ENCODE measurements around the gene GGT6.

The GGT6 gene

DNA sequence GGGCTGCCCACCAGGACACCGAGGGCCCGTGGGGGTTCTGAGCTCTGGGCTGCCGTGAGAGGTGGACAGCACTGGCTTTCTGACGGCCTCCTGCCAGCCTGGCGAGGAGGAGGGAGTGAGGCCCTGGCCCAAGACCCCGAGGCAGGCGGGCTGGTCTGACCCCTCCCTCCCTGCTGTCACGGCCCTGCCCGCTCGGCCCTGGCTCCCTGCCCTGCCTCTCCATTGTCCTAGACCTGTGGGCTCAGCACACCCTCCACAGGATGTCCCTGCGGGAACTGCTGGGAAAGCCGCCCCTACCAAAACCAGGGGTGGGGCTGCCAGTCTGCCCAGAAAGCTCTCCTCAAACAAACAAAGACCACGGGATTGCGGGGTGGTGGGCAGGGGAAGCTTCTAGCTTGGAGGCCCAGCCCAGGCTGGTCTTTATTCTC lies 41.0 kb downstream of the GGT6 start:
- no peak for DNase-seq

DNA sequence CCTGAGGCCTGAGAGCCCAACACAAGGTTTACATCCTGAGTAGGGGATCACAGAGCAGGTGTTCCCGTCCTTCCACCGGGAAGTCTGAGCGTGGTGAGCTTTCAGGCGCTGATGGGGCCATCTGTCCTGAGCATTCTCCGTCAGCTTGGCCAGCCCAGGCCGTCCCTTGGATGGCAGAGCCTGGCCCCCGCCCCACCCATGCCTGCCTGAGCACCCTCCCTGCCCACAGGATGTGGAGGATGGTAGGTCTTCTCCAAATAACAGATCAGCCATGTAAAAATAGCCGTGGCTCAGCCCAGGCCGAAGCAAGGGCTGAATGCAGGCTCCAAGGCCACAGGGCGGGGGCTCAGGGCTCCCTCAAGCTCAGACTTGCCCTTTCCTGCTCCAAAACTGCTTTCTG lies 41.5 kb downstream of the GGT6 start:
- no peak for DNase-seq

DNA sequence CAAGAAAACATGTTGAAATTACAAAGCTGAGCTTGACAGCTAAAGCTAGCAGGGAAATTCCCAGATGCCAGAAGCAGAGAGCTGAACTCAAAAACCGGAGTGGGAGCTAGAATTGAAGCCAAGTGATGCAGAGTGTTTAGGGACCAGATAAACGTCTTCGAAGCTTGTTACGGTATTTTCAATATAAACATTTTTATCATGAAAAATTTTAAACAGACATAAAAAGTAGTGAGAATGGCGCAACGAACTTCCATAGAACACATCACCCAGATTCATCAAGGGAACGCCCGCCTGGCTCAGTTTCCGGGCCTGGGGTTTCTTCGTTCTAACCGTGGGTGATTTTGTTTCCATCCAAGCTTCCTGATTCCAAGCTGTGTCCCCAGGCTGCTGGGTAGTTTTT lies 43.6 kb downstream of the GGT6 start:
- no peak for DNase-seq

DNA sequence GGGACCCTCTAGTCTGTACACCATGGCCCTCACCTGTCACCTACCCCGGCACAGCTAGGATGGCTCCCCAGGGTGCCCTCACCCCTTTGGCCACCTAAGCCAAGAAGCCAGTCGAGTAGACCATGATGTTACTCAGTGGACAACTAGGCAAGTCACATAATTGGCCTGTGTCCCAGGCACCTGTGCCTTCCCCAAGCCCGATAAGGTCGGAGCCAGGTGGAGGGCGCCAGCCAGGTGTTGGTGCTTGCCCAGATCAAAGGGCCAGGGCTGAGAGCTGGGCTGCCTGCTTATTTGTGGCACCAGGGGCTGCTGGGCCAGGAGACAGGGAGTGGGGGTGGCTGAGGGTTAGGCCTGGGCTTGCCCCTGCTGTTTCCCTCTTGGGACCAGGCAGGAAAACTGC lies 44.9 kb downstream of the GGT6 start:
- no peak for DNase-seq

DNA sequence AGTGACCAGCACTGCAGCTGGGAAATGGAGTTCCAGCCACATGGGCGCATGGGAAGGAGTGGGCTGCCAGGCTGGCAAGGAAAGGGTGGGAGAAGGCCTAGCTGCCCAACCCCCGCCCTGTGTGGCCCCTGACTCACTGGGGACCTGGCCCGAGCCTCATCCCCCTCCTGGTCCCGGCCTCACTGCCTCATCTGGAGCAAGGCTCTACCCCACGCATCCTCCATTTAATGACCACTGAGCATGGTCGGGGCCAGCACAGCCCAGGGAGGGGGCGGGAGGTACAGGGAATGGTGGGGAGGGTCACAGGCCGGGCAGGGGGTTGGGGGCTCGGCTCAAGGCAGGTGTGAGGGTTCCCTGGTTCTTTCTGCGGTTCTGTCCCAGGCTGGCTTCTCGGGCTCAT lies 45.6 kb downstream of the GGT6 start:
- DNase-seq: no peak

DNA sequence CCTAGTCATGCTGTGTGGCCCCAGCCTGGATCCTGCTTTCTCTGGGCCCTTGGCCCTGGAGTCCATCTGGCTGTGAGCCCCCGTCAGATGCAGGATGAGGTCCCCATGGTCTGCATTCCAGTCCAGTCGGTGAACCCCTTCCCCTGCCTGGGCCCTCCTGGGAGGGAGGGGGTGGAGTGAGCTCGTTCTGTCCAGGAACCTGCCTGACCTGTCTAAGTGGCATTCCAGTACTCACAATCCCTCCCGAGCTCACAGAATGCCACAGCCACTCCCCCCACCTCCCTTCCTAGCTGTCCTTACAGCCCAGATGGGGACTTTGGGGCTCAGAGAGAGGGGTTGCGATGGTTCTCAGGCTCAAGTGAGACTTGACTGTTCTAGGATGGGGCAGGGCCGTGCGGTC lies 46.2 kb downstream of the GGT6 start:
- DNase-seq: no peak

DNA sequence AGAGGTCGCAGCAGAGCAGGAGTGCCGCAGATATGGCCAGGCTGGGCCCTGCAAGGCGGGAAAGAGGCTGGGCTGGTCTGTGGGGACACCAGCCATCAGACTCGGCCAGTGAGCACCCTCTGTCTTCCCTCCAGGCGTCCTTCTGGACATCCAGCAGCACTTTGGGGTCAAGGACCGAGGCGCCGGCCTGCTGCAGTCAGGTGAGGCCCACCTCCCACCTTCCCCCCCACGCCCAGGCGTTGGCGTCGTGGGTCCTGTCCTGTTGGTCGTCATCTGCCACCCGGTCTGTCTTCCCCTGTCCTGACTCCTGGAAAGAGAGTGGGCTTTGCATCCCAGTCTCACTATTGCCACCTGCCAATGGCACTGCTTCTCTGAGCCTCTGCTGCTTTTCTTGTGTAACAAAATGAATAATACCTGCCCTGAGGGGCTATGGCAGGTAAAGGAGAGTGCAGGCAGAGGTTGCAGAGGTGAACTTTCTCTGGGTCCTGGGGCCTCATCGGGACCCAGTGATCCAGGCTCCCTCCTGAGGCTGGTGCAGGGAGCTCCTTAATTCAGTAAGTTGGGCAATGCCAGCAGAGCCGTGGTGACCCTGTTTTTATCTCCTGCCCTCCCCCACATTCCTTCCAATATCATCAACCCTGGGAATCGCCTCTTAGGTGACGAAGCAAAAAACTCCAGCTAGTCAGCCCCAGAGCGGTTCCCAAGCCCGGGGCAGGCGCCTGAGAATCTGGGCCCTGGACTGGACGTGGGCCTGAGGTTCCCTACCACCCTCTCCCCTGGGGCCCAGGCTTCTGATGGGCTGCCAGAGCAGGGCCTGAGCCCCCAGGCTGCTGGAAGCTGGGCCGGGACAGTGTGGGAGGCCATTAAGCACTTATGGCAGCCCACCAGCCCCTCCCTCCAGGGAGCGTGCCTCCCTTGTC lies 47.0 kb downstream of the GGT6 start:
- no peak for DNase-seq

DNA sequence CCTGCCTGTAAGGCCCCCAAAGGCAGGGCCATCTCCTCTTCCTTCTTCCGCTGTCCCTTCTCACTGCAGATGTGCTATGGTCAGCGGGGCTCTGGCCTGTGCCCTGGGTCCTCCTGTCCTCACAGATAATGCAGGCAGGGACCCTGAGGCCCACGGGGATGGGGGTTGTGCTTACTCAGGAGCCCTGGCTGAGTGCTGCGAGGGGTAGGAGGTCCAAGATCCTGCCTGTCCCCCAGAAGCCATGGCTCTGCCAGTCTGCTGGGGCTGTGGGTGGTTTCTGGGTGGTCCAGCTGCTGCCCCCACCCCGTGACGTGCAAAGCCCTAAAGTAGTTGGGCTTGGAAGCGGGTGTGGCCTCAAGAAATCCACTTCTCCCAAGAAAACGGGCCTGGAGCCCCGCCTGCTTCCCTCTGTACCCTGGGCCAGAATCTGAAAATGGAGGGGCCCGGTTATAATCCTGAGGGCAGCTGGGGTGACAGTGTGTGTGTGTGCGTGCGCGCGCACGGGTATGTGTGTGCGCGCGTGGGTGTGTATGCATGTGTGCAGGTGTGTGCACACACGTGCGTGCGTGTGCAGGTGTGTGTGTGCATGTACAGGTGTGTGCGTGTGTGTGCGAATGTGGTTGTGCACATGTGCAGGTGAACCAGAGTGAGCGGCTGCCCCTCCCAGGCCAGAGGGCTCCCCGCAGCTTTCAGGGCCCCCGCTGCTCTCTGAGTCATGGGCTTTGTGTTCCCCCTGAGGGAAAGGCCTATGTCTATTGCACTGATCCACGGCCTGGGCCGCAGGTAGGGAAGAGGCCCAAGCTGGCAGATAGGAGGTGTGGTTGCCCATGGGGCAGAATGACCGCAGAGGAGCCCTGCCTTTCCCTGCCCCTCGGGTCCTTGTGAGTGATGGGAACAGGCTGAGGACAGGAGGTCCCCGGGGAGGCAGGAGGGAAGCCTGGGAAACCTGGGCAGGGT lies 47.9 kb downstream of the GGT6 start:
- no peak for DNase-seq

DNA sequence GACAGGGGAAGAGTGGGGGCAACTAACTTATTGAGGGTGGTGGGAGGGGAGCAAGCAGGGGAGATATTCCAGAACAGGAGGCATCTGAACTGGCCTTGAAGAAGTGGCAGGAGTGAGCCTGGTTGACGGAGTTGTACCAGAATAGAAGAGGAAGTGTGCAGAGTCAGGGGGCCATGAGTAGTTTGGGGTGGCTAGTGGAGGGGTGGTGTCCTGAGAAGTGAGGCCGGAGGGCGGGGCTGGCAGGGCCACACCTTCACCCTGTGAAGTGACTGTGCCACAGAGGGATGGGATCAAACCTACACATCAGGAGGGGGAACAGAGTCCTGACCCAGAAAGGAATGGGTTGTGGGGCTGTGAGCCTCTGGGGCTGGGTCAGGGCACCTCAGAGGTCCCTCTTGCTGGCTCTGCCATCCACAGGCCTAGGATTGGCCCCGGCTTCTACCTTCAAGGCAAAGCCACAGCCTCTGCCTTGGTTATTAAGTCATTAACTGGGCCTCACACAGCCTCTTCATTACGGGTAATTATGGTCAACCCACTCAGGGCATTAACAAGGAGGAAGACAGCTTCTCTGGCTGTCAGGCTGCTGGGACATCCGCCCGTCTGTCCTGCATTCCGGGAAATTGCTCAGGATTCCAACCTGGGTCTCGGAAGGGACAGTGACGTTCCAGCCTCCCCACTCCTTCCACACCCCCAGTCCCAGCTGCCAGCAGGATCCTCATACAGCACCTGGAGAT lies 49.0 kb downstream of the GGT6 start:
- no peak for DNase-seq

DNA sequence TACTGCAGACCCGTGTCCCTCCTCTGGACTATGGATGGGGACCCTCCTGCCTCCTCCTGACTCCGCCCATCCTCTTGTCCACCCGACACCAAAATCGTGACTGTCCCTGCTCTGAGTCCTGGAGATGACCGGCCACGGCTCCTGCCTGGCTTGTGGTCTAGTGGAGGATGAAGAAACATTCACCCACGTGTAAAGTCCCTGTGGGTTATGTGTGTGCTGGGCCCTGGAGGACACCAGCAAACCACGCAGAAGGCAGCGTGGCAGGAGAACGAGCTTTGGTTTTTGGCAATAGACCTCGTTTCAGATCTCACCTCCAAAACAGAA lies 49.8 kb downstream of the GGT6 start:
- DNase-seq: no peak

DNA sequence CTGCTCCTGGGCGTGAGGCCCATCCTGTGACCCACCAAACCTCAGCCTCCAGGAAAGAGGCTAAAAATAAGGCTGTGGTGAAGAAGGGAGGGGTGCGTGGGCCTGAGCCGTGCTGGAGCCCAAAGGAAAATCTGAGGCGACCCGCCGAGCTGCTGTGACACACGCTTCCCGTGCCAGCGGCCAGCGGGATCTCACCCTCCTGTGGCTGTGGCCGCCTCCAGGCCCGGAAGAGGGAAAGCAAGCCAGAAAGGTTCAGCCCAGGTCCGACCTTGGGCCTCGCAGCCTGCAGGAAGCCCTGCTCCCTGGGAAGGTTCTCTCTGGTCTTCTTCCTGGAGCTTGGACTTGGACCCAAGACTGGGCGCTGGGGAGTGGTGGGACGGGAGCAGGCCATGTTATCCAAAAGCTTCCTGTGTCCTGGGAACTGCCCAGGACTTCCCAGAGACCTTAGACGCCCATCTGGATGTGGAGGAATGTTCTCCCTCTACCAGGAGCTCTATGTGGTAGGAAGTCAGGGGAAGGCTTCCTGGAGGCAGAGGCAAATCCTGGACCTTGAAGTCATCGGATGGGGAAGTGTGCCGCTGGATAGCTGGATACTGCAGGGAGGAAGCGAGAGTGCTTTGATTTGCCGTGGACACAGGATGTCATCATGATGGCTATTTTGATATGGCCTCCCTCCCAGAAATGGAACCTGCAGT lies 50.3 kb downstream of the GGT6 start:
- no peak for DNase-seq

DNA sequence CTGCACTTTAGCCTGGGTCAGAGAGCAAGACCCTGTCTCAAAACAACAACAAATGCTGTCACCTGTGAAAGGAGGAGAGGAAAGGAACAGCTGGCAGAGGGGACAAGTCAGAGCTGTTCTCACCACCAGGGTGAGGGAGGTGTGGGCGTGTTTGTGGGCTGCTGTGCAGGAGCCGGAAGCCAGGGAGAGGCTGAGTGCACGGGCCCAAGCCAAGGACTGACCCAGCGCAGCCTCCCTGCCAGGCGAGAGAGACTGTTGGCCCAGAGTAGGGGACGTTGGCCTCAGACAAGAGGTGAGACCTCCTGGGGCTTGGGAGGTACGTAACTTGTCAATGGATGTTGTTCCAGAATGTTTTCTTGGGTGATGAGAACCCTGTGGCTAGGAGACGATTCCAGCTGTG lies 51.0 kb downstream of the GGT6 start:
- no peak for DNase-seq

DNA sequence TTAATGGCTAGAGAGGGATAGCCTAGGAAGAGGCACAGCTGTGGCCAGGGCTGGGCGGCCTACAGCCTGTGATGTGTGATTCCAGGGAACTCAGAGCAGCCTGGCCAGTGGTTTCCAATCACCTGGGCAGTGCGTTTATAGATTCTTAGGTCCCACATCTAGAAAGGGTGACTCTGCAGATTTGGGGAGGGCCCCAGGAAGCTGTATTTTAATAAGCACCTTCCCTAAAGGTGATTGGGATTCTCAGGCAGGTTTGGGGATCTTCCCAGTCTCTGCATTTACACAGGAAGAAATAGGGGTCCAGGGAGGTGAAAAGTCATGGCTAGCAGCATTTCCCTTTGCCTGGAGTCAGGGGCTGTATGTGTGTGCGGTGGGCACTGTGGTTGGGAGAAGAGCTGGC lies 52.2 kb downstream of the GGT6 start:
- DNase-seq: no peak

DNA sequence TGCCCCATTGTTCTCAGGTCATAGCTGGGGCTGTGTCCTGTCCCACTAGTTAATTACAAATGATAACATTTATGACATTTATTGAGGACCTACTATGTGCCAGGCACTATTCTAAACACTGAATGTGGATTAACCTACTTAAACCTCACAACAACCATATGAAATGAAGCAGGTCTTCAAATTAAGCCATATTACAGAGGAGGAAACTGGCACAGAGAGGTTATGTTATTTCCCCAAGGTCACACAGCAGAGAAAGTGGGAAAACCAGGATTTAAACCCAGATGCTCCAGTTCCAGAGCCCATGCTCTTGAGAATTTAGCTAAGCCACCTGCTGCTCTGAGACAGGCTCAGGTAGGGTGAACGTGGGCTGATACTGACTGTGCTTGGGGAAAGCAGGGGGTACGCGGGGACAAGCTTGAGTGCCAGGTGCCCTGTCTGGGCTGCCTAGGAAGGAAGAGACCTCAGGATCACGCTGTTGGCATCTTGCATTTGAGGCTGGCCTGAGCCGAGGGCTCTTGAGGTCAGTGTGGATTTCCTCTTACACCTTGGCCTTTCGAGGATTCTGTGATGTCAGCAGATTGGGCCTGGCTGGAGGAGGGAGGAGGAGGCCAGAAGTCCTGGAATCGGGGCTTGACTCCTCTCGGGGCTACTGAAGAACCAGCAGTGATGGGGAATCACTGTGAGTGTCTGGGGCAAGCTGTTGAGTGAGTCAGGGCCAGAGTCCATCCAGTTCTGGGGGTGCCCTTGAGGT lies 52.8 kb downstream of the GGT6 start:
- no peak for DNase-seq

All from NCI-H524 treated with DMSO at 0.1 percent for 48 hours (cell line).